ENCODE data around the gene ITIH1.

DNA sequence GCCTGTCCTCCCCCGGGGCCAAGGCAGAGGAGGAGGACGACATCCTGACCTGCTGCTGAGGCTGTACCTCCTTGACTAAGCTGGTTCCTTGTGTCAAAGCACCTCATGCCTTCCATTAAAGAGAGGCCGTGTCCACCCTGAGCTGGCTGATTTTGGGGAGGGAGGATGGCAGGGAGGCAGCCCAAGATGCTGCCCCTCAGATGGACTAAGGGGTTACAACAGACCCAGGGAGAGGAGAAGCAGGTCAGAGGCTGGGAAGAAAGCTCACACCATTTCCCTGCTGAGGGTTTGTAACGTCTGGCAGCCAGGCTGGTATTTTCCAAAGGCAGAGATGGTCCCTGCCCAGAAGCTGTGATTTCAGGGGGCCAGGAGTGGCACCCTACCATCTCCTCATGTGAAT lies 14.5 kb downstream of the ITIH1 start:
- TF ChIP-seq, protein P1, sequence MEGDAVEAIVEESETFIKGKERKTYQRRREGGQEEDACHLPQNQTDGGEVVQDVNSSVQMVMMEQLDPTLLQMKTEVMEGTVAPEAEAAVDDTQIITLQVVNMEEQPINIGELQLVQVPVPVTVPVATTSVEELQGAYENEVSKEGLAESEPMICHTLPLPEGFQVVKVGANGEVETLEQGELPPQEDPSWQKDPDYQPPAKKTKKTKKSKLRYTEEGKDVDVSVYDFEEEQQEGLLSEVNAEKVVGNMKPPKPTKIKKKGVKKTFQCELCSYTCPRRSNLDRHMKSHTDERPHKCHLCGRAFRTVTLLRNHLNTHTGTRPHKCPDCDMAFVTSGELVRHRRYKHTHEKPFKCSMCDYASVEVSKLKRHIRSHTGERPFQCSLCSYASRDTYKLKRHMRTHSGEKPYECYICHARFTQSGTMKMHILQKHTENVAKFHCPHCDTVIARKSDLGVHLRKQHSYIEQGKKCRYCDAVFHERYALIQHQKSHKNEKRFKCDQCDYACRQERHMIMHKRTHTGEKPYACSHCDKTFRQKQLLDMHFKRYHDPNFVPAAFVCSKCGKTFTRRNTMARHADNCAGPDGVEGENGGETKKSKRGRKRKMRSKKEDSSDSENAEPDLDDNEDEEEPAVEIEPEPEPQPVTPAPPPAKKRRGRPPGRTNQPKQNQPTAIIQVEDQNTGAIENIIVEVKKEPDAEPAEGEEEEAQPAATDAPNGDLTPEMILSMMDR (IDR thresholded peaks at IDR 0.05), result no peak
- TF ChIP-seq POLR2A (IDR thresholded peaks at IDR 0.05), result no peak

All from right lobe of liver (tissue), 4 donors.